CD4-positive, alpha-beta memory T cell (primary cell): ENCODE results near the gene GLS. TPM values are rescaled to one million over a fixed set of nuclear protein-coding genes. Genes with fewer than 3 reads are reported as not detected.

Experiments
- CTCF ChIA-PET: fragments of 350-600 bp; sonication (Branson Sonifier 250); formaldehyde crosslinking; loops from one replicate; lab custom pipeline; 2021; ENCODE audit warnings: inconsistent platforms; ENCODE audit not compliant: partially characterized antibody; lab: Charles Lee
- POLR2A ChIA-PET: fragments of 350-600 bp; sonication (Branson Sonifier 250); formaldehyde crosslinking; loops from one replicate; lab custom pipeline; 2021; ENCODE audit not compliant: partially characterized antibody; lab: Charles Lee
- DNase-seq, 5 donors: peaks; one replicate each; pipeline versions ENCODE4 v3.0.0 to v3.0.0-alpha.2; 2020 to 2022; ENCODE audit warnings: mixed read lengths in 1 of 5
- H3K27ac ChIP-seq: one replicate; pipeline ENCODE4 v1.7.0; 2013; ENCODE audit warnings: low read depth, low read length
- H3K27me3 ChIP-seq: 2 replicates; pipeline ENCODE4 v1.7.0; 2013; ENCODE audit warnings: mild to moderate bottlenecking, low read length, moderate library complexity; ENCODE audit not compliant: insufficient read depth
- H3K36me3 ChIP-seq: 2 replicates; pipeline ENCODE4 v1.7.0; 2013; ENCODE audit warnings: mild to moderate bottlenecking, low read length, moderate library complexity; ENCODE audit not compliant: insufficient read depth
- H3K4me1 ChIP-seq: 2 replicates; pipeline ENCODE4 v1.7.0; 2013; ENCODE audit warnings: mild to moderate bottlenecking, low read length, moderate library complexity; ENCODE audit not compliant: insufficient read depth
- H3K4me3 ChIP-seq, 2 donors: one replicate each; pipeline ENCODE4 v1.7.0; 2013; ENCODE audit warnings: low read length in 2 of 2, mild to moderate bottlenecking in 1 of 2
- H3K9me3 ChIP-seq, 2 donors: one replicate each; pipeline ENCODE4 v1.7.0; 2013; ENCODE audit warnings: low read length in 2 of 2, control low read depth in 1 of 2; ENCODE audit not compliant: control insufficient read depth in 1 of 2
- H3K27ac Mint-ChIP-seq, 7 donors: one replicate each; pipeline ENCODE4 v1.8.0; 2020 to 2021; ENCODE audit warnings: mixed read lengths in 7 of 7, mild to moderate bottlenecking in 6 of 7, inconsistent platforms in 3 of 7, moderate library complexity in 3 of 7
- H3K27me3 Mint-ChIP-seq, 2 donors: one replicate each; pipeline ENCODE4 v1.8.0; 2020 to 2021; ENCODE audit warnings: mixed read lengths in 2 of 2
- H3K36me3 Mint-ChIP-seq, 2 donors: one replicate each; pipeline ENCODE4 v1.8.0; 2020 to 2021; ENCODE audit warnings: mixed read lengths in 2 of 2, inconsistent platforms in 1 of 2, mild to moderate bottlenecking in 1 of 2
- H3K4me1 Mint-ChIP-seq, 4 donors: one replicate each; pipeline ENCODE4 v1.8.0; 2020 to 2021; ENCODE audit warnings: mixed read lengths in 4 of 4, mild to moderate bottlenecking in 1 of 4
- H3K4me3 Mint-ChIP-seq, 8 donors: one replicate each; pipeline ENCODE4 v1.8.0; 2020 to 2021; ENCODE audit warnings: mixed read lengths in 8 of 8, mild to moderate bottlenecking in 7 of 8, moderate library complexity in 6 of 8, inconsistent platforms in 3 of 8
- H3K9me3 Mint-ChIP-seq, 8 donors: one replicate each; pipeline ENCODE4 v1.8.0; 2020 to 2021; ENCODE audit warnings: mixed read lengths in 8 of 8, mild to moderate bottlenecking in 5 of 8, inconsistent platforms in 3 of 8, moderate library complexity in 1 of 8
- intact Hi-C: fragments of 100-400 bp; cut with micrococcal nuclease; formaldehyde crosslinking; loops from one replicate; pipeline ENCODE4 v1.15.1; 2023
- polyA plus RNA-seq, 2 donors: library from polyadenylated mRNA; unstranded; fragments of 300-500 nt; fragmentation: Illumina TruSeq; gene quantifications; one replicate each; pipeline ENCODE4 v1.2.3, GENCODE V29; 2021
- total RNA-seq, 2 experiments: library from RNA; stranded (reverse); gene quantifications; one replicate each; pipeline ENCODE4 v1.2.3, GENCODE V29; 2021

GLS gene
- total and polyA plus RNA-seq, 4 experiments from 2014 or later, result 27.0 to 208 (median 132) TPM

DNA sequence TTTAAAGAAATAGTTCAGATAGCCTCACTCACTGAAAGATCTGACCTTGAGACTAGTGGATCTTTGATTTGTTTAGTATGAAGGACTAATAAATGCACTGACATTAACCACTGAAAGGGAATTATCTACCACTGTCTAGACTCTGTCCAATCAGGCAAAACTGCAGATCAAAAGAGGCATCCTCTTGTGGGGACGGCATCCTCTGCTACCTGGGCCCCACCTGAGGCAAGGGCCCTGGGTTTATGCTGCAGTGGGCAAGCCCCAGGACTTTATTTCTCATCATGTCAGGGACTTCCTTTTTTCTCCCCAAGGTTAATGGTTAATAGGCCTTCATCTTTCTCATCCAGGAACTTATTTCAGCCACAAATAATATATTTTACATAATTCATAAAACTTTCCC, 101.1 kb downstream of the GLS start:
- ChIA-PET POLR2A (no interaction called here), CTCF (interaction anchor here (0.5 to 1.2 kb wide), 2 partner anchors 48 to 584 kb away, joined by 3 read pairs; no protein-coding TSS in a partner anchor)
- peak overlapping the region; percentile 22 to 74 (median 59) for H3K27ac Mint-ChIP-seq
- H3K4me1 Mint-ChIP-seq, result peaks cover 21 to 38% (median 28%) of the 10 kb centered on the region in 4 donors
- H3K27ac ChIP-seq, result no peak overlapping the region
- no peak overlapping the region for H3K4me3 Mint-ChIP-seq
- H3K4me3 ChIP-seq, result no peak overlapping the region
- DNase-seq, result no peak
- H3K9me3 Mint-ChIP-seq, result peaks cover 0 to 4% (median 0%) of the 10 kb centered on the region in 8 donors
- intact Hi-C loops, result loop anchor here (2.0 kb wide), 1 partner anchor 15 kb away; no protein-coding TSS in a partner anchor
- peaks cover 8% of the 10 kb centered on the region for H3K4me1 ChIP-seq
- H3K27me3 ChIP-seq, result no peaks in the 10 kb centered on the region
- no peaks in the 10 kb centered on the region for H3K9me3 ChIP-seq
- H3K27me3 Mint-ChIP-seq, result no peaks in the 10 kb centered on the region
- H3K36me3 Mint-ChIP-seq, result peaks cover 92 to 95% of the 10 kb centered on the region in 2 donors
- H3K36me3 ChIP-seq, result peaks cover 99% of the 10 kb centered on the region

DNA sequence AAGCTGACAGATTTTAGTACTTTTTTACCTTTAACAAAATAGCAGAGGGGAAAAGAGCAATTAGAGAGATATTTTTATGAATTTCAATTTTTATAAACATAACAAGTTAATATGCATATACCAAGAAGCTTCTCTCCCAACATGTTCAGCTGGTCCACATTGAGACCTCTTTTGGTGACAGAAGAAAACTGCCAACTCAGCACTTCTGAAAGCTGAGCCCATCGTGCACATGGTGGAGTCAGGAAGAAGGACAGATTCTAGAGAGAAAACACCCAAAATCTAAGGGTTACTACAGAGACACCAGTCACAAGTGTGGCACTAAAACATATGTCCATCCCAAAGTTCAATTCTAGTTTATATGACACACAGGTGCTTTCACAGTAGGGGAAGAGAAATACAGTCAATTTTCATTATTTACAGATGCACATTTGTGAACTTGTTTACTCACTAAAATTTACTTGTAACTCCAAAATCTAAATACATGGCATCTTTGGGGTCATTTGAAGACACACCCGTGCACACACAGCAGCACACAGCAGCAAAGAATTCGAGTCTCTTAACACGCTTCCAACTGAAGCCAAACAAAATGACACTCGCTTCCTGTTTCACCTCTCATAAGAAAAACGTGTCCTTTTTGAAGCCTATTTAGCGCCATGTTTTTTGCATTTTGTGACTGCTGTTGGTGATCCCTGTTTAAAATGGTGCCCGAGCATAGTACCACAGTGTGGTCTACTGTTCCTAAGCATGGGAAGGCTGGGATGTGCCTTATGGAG, 101.8 kb downstream of the GLS start:
- ChIA-PET POLR2A (interaction anchor here (1.0 to 1.4 kb wide), 2 partner anchors 31 to 59 kb away, joined by 3 to 6 read pairs; partner anchors contain the start of gene STAT1), CTCF (interaction anchor here (1.6 kb wide), 1 partner anchor 133 kb away, joined by 4 read pairs; no protein-coding TSS in a partner anchor)
- Mint-ChIP-seq H3K36me3 (peaks cover 94 to 96% of the 10 kb centered on the region in 2 donors), H3K4me3 (no peak overlapping the region), H3K27me3 (no peaks in the 10 kb centered on the region), H3K27ac (peak overlapping the region; percentile 61 to 81 (median 73)), H3K4me1 (peaks cover 21 to 38% (median 29%) of the 10 kb centered on the region in 4 donors), H3K9me3 (peaks cover 0 to 4% (median 0%) of the 10 kb centered on the region in 8 donors)
- H3K27ac ChIP-seq, result no peak overlapping the region
- no peaks in the 10 kb centered on the region for H3K9me3 ChIP-seq
- intact Hi-C loops, result loop anchor here (2.0 kb wide), 1 partner anchor 14 kb away; no protein-coding TSS in a partner anchor
- DNase-seq, result no peak
- H3K27me3 ChIP-seq, result no peaks in the 10 kb centered on the region
- peaks cover 12% of the 10 kb centered on the region for H3K4me1 ChIP-seq
- peaks cover 99% of the 10 kb centered on the region for H3K36me3 ChIP-seq
- no peak overlapping the region for H3K4me3 ChIP-seq

DNA sequence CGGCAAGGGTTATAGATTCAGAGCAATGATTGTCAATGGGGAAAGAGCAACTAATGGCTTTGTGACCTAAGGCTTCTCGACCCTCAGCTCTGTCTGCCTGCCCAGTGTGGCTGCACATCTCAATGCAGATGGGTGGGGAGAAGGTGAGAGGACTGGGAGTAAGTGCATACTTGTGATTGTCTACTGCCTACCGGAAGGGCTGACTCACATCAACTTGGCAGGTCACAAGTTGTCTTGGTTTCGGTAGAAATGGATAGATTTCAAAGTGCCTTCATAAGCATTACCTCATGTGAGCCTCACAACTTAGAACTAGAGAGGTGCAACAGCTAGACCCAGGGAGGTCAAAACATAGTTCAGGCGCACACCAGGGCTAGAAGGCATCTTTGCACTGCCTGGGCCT, 104.0 kb downstream of the GLS start:
- H3K27me3 Mint-ChIP-seq, result no peaks in the 10 kb centered on the region
- DNase-seq, result peak in 1 of 5 donors; percentile 43
- H3K4me1 Mint-ChIP-seq, result peaks cover 17 to 43% (median 22%) of the 10 kb centered on the region in 4 donors
- peaks cover 92 to 95% of the 10 kb centered on the region in 2 donors for H3K36me3 Mint-ChIP-seq
- ChIA-PET POLR2A (interaction anchor here (1.1 kb wide), 1 partner anchor 13 kb away, joined by 5 read pairs; no protein-coding TSS in a partner anchor), CTCF (interaction anchor here (1.2 to 1.6 kb wide), 4 partner anchors 11 to 135 kb away, joined by 3 to 4 read pairs (median 4); no protein-coding TSS in a partner anchor)
- H3K27ac ChIP-seq, result no peak overlapping the region
- H3K9me3 Mint-ChIP-seq, result peaks cover 0 to 4% (median 0%) of the 10 kb centered on the region in 8 donors
- no peak overlapping the region for H3K4me3 Mint-ChIP-seq
- intact Hi-C loops, result no loop called here
- no peak overlapping the region for H3K4me3 ChIP-seq
- peaks cover 99% of the 10 kb centered on the region for H3K36me3 ChIP-seq
- H3K27ac Mint-ChIP-seq, result peak overlapping the region; percentile 18 to 86 (median 59)
- H3K4me1 ChIP-seq, result peaks cover 13% of the 10 kb centered on the region
- no peaks in the 10 kb centered on the region for H3K27me3 ChIP-seq
- H3K9me3 ChIP-seq, result no peaks in the 10 kb centered on the region

DNA sequence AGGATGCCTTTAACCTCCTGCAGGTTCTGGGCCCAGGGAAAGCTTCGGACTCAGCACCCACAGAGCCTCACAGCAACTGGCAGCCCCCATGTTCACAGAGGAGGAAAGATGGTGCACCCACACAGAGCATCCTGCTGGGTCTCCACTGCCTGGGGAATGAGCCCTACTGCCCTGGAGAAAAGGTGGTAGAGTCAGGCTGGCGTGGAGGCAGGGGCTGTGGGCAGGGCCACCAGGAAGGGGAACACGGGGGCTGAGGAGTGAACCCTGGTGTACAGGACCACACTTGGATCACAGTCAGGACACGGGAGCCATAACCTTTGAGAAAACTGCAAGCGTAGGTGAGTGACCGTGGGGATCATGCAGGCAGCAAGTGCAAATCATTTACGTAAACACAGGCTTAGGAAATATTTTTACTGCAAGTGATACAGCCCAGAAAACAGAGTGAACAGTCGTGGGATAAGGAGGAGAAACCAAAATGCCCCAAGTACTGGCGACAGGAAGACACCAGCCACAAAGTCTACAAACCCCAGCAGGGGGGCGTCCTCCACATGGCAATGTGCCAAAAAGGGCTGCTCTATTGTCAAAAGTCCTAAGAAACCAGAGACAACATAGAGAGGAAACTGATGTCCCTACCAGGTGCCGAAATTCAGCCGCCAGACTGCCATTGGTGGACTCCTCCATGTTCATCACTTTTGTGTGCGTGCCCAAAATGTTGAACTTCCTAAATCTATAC, 105.8 kb downstream of the GLS start:
- Histone ChIP-seq H3K27ac (no peak overlapping the region), H3K4me3 (no peak overlapping the region), H3K9me3 (no peaks in the 10 kb centered on the region), H3K4me1 (peaks cover 13% of the 10 kb centered on the region), H3K27me3 (no peaks in the 10 kb centered on the region), H3K36me3 (peaks cover 99% of the 10 kb centered on the region)
- intact Hi-C loops, result loop anchor here (5.0 kb wide), 1 partner anchor 36 kb away; no protein-coding TSS in a partner anchor
- Mint-ChIP-seq H3K9me3 (no peaks in the 10 kb centered on the region), H3K4me1 (peaks cover 14 to 30% (median 21%) of the 10 kb centered on the region in 4 donors), H3K36me3 (peaks cover 86 to 94% of the 10 kb centered on the region in 2 donors), H3K27ac (peak overlapping the region in 5 of 7 donors; percentile 46 to 75 (median 66)), H3K27me3 (no peaks in the 10 kb centered on the region), H3K4me3 (no peak overlapping the region)
- ChIA-PET POLR2A (no interaction called here), CTCF (interaction anchor here (1.4 to 1.5 kb wide), 3 partner anchors 10 to 43 kb away, joined by 4 read pairs; no protein-coding TSS in a partner anchor)
- no peak for DNase-seq

DNA sequence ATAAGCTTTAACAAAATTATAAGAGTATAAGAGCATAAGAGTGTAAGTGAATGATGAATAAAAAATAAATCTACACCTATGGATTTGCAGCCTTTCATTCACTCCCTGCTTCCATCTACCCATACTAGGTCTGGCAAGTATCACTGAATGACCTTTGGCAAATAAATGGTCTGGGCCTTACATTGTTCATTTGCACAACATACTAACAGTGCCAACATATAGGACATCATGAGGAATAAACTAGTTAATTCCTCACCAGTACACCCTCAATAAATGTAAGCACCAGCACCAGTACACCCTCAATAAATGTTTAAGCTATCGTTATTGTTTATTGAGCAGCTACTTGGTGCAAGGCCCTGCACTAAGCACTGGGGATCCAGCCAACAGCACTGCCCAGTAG, 106.5 kb downstream of the GLS start:
- intact Hi-C loops, result loop anchor here (5.0 kb wide), 1 partner anchor 35 kb away; no protein-coding TSS in a partner anchor
- Mint-ChIP-seq H3K9me3 (no peaks in the 10 kb centered on the region), H3K36me3 (peaks cover 82 to 92% of the 10 kb centered on the region in 2 donors), H3K27ac (peak overlapping the region in 4 of 7 donors; percentile 9 to 76 (median 42)), H3K4me3 (no peak overlapping the region), H3K4me1 (peaks cover 14 to 30% (median 20%) of the 10 kb centered on the region in 4 donors), H3K27me3 (no peaks in the 10 kb centered on the region)
- Histone ChIP-seq H3K4me3 (no peak overlapping the region), H3K27ac (no peak overlapping the region), H3K4me1 (peaks cover 13% of the 10 kb centered on the region), H3K36me3 (peaks cover 99% of the 10 kb centered on the region), H3K9me3 (no peaks in the 10 kb centered on the region), H3K27me3 (no peaks in the 10 kb centered on the region)
- POLR2A ChIA-PET, result interaction anchor here (0.7 to 1.6 kb wide), 3 partner anchors 19 to 33 kb away, joined by 3 to 4 read pairs (median 3); no protein-coding TSS in a partner anchor
- CTCF ChIA-PET, result interaction anchor here (1.2 to 1.8 kb wide), 5 partner anchors 9 to 42 kb away, joined by 4 to 8 read pairs (median 4); no protein-coding TSS in a partner anchor
- DNase-seq, result no peak

DNA sequence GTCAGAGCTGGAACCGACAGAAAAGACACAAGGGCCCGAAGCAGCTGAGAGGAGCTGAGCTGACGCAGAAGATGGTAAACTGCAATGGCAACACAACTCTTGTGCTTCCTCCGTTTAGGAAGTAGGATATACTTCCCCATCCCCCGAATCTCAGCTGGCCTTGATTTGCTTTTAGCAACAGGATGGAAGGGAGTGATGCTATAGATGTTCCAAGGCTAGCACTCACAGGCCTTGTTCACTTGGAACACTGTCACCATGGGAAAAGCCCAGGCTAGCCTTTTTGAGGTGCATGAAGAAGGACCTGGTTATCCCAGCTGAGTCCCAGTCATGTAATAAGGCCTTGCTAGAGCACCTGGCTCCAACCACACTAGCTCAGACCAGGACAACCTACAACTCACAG, 107.3 kb downstream of the GLS start:
- intact Hi-C loops, result loop anchor here (5.0 kb wide), 1 partner anchor 34 kb away; no protein-coding TSS in a partner anchor
- Histone ChIP-seq H3K4me1 (peaks cover 13% of the 10 kb centered on the region), H3K27me3 (no peaks in the 10 kb centered on the region), H3K27ac (no peak overlapping the region), H3K36me3 (peaks cover 97% of the 10 kb centered on the region), H3K4me3 (no peak overlapping the region), H3K9me3 (no peaks in the 10 kb centered on the region)
- no peak for DNase-seq
- Mint-ChIP-seq H3K27me3 (no peaks in the 10 kb centered on the region), H3K4me1 (peaks cover 8 to 28% (median 15%) of the 10 kb centered on the region in 4 donors), H3K9me3 (no peaks in the 10 kb centered on the region), H3K4me3 (no peak overlapping the region), H3K27ac (peak overlapping the region; percentile 17 to 90 (median 54)), H3K36me3 (peaks cover 79 to 91% of the 10 kb centered on the region in 2 donors)
- ChIA-PET POLR2A (interaction anchor here (1.0 to 1.6 kb wide), 3 partner anchors 20 to 106 kb away, joined by 3 to 4 read pairs (median 4); no protein-coding TSS in a partner anchor), CTCF (interaction anchor here (0.6 to 1.8 kb wide), 9 partner anchors 8 to 162 kb away, joined by 3 to 8 read pairs (median 4); no protein-coding TSS in a partner anchor)
